ENCODE measurements around the gene U2AF2.
A peak's percentile ranks its signal among the peaks of the same experiment; 100 is the strongest.

Gene U2AF2

GRCh38 chr19:55699221-55699620 lies 44.4 kb downstream of the U2AF2 start:
- TF ChIP-seq CTCF (IDR thresholded peaks at IDR 0.05) = no peak

GRCh38 chr19:55700813-55701212 lies 46.0 kb downstream of the U2AF2 start:
- no peak for TF ChIP-seq CTCF (IDR thresholded peaks at IDR 0.05)

DNA sequence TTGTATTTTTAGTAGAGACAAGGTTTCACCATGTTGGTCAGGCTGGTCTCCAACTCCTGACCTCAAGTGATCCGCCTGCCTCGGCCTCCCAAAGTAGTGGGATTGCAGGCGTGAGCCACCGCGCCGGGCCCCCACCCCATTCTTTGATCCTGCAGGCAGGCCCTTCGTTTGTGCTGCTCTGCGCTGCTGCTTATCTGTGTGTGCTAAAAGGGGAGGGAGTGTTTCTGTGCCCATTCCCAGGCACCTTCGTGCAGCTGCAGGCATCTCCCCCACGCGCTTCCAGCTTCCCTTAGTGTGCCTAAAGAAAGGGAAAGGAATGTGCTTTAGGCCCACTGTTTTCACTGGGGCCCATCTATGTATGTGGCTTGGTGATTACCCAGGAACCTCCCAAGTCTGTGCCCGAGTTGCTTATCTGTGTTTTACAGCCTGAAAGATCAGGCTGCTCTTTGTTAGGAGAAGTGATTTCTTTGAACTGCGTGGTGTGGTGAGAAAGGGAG lies 47.3 kb downstream of the U2AF2 start:
- no peak for TF ChIP-seq CTCF (IDR thresholded peaks at IDR 0.05)

DNA sequence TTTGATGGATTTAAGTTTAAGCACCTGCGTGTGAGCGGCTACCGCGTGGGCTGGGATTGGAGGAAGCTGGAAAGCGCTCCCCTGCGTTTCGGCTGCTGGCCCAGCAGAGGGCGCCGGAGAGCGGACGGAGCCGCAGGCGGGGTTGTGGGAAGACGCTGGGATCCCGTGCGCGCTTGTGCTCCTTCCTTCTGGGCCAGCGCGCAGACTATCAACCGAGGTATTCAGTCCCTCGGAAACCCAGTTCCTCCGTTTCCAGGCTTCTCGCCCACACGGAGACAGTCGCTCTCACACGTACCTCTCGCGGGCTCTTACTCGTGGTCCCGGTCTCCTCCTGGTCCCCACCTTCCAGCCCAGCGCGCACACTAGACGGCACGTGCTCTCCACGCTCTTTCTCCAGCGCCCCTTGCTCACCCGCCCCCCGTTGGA lies 49.0 kb downstream of the U2AF2 start:
- TF ChIP-seq CTCF (IDR thresholded peaks at IDR 0.05) = peak; percentile 52

- no peak for TF ChIP-seq CTCF (IDR thresholded peaks at IDR 0.05)
Observed at GRCh38 chr19:55704494-55705245, 49.8 kb downstream of the U2AF2 start.

DNA sequence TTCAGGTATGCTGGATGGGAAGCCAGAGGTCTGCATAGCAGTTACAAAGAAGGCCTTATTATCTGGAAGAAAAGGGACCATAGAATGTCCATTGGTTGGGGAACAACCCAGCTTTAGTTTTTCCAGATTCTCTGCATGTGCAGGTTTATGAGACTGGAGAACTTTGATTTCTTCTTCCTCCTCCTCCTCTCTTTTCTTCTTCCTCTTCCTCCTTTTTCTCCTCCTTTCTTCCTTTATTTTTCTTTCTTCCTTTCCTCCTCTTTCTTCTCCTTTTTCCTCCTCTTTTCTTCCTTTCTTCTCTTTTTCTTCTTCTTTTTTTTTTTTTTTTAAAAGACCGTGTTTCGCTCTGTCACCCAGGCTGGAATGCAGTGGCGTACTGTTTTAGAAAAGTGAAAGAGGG lies 51.1 kb downstream of the U2AF2 start:
- no peak for TF ChIP-seq CTCF (IDR thresholded peaks at IDR 0.05)

GRCh38 chr19:55711719-55712118 lies 56.9 kb downstream of the U2AF2 start:
- no peak for TF ChIP-seq CTCF (IDR thresholded peaks at IDR 0.05)
